Measurements from ENCODE around the gene ZNF75A.

ZNF75A gene

DNA sequence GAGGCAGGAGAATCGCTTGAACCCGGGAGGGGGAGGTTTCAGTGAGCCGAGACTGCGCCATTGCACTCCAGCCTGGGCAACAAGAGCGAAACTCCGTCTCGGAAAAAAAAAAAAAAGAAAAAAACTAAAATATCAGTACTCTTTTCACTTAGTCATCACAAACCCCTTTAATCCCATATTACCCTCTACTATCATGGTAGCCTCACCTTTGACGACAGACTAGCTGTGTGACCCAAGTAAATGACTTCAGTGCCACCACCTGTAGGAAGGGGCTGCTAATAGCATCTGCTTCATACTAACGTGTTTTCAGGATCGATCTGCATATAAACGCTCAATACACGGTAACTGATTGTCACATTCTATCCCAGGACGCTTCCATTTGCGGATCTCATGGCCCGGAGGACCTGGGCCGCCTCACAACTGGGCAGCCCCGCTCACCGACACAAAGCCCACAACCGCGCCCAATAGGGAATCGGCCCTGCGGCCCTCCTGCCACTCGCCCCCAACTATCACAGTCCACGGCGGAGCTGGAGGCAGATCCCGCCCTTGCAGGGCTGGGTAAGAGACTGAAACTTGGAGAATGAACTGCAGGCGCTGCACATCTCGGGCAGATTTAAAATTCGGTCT, 23.1 kb upstream of the ZNF75A start:
- peak overlapping the region; percentile 98 for H3K4me3 ChIP-seq (ENCODE audit: low read depth, low read length)

DNA sequence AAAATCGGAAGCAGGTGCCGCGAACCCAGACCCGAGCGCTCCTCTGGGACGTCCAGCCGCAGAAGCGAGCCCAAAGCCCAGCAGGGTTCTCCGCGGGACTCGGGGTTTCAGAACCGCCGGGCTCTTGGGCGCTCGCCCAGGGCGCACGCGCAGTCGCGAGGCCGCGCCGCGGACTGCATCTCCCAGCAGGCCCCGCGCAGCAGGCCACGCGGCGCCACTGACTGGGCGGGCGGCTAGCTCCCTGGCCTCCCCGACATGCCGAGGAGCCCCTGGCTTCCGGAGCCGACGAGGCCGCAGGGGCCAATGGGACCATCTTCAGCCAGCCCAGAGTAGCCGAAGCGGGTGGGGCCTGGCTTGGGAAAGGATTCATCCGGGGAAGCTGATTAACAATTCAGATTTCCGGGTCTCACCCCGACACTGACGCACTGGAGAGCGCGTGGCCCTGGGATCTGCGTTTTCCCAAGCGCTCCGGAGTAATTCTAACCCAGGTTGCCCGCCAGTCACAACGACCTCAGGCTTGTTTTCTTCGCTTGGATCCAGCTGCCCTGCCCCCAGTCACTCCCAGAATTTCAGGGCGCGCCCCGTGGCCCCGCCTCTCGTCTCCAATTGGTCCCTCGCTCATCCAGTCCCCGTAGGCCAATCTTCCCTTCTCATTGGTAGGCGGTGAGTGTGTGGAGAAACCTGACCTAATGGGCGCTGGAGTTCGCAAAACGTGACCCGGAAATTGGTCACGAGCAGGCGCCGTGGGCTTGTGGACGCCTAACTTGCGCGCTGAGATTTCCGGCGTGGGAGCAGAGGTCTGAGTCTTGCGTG, 22.4 kb upstream of the ZNF75A start, which contains the start of gene ZNF263:
ZNF263 (plus strand) TSS at position 762 of the 813 bp plus-strand sequence. CDS start 328 bp downstream, outside the sequence.
- H3K4me3 ChIP-seq (ENCODE audit: low read depth, low read length), result peak within 1 kb of the TSS; percentile 98
- TF ChIP-seq, protein P1, sequence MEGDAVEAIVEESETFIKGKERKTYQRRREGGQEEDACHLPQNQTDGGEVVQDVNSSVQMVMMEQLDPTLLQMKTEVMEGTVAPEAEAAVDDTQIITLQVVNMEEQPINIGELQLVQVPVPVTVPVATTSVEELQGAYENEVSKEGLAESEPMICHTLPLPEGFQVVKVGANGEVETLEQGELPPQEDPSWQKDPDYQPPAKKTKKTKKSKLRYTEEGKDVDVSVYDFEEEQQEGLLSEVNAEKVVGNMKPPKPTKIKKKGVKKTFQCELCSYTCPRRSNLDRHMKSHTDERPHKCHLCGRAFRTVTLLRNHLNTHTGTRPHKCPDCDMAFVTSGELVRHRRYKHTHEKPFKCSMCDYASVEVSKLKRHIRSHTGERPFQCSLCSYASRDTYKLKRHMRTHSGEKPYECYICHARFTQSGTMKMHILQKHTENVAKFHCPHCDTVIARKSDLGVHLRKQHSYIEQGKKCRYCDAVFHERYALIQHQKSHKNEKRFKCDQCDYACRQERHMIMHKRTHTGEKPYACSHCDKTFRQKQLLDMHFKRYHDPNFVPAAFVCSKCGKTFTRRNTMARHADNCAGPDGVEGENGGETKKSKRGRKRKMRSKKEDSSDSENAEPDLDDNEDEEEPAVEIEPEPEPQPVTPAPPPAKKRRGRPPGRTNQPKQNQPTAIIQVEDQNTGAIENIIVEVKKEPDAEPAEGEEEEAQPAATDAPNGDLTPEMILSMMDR (IDR thresholded peaks at IDR 0.05; ENCODE audit: low read depth, low read length), result no peak

More for the DNA sequence above, 23.1 kb upstream of the ZNF75A start:
- TF ChIP-seq, protein P1 (IDR thresholded peaks at IDR 0.05; ENCODE audit: low read depth, low read length), result no peak

DNA sequence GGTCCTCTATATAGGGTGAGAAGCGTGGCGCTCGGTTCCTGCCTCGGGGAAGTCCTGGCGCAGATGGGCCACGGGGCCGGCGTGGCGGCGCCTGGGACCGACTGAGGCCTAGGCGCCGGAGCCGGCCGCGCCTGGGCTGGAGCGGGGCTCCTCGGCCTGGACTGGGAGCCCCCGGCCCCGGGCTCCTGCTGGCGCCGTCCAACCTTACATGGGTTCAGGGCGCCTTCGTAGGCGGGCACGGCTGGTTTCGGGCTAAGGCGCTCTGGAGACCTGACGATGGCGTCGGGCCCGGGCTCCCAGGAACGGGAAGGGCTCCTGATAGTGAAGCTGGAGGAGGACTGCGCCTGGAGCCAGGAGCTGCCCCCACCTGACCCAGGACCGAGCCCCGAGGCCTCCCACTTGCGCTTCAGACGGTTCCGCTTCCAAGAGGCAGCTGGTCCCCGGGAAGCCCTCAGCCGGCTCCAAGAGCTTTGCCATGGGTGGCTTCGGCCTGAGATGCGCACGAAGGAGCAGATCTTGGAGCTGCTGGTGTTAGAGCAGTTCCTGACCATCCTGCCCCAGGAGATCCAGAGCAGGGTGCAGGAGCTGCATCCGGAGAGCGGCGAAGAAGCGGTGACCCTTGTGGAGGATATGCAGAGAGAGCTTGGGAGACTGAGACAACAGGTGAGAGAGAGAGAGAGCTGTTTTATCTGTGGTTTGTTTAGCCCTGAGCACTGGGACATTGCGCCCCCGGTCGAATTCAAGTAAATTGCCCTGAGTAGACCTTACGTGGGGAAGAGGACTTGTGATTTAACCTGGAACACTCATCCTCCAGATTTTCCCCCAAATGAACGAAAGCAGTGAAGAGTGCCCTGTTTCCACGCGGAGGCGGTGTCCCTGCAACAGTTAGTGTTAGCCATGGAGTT, 21.5 kb upstream of the ZNF75A start:
- TF ChIP-seq, protein P1 (IDR thresholded peaks at IDR 0.05; ENCODE audit: low read depth, low read length), result no peak
- H3K4me3 ChIP-seq (ENCODE audit: low read depth, low read length), result peak overlapping the region; percentile 98

DNA sequence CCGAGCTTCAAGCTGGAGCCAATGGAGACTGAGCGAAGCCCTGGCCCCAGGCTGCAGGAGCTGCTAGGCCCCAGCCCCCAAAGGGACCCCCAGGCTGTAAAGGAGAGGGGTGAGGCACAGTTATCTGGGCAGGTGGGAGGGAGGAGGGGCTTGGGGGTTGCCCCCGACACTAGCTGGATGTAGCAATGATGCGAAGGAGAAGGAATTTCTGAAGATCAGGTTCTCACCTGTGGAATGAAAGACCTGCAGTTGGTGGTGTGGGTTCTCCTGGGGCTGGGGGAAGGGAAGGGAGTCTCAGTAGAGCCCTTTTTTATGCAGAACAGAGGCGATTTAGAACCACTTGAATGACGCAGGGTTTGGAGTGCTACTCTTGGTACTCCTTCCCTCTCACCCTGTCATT, 20.2 kb upstream of the ZNF75A start:
- TF ChIP-seq, protein P1 (IDR thresholded peaks at IDR 0.05; ENCODE audit: low read depth, low read length), result no peak

DNA sequence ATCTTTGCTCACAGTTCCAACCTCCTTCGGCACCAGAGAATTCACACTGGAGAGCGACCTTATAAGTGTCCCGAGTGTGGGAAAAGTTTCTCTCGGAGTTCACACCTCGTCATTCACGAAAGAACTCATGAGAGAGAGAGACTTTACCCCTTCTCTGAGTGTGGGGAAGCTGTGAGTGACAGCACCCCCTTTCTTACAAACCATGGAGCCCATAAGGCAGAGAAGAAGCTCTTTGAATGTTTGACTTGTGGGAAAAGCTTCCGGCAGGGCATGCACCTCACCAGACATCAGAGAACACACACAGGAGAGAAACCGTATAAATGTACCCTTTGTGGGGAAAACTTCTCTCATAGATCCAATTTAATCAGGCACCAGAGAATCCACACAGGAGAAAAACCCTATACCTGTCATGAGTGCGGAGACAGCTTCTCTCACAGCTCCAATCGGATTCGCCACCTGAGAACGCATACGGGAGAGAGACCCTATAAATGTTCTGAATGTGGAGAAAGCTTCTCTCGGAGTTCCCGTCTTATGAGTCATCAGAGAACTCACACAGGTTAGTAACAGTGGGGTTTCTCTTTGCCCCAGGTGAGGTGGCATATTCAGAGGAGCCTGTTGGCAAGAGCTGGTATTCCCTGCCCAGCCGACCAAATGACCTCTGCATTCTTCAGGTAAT, 15.2 kb upstream of the ZNF75A start:
- no peak overlapping the region for H3K4me3 ChIP-seq (ENCODE audit: low read depth, low read length)
- TF ChIP-seq, protein P1 (IDR thresholded peaks at IDR 0.05; ENCODE audit: low read depth, low read length), result no peak

More for the DNA sequence above, 20.2 kb upstream of the ZNF75A start:
- peak overlapping the region; percentile 98 for H3K4me3 ChIP-seq (ENCODE audit: low read depth, low read length)

DNA sequence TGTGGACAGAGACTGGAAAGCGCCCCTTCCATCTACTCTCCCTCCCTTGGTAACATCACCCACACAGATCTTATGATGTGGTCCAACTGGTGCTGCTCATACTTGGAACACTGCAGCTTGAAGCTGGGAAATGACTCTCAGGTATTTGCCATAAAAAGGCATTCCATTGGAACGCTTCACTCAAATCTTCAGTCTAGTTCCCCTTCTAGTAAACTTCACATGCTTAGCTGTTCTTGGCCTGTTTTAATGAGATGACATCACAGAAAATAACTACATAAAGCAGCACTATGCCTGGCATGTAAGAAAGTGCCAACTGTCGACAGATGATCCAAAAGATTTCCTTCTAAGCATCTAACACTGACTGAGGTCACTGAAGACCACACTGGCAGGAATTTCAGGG, 12.7 kb upstream of the ZNF75A start:
- TF ChIP-seq, protein P1 (IDR thresholded peaks at IDR 0.05; ENCODE audit: low read depth, low read length), result no peak
- no peak overlapping the region for H3K4me3 ChIP-seq (ENCODE audit: low read depth, low read length)
